GM20000 (cell line): ENCODE results near the gene ZEB2.

Experiments
- DNase-seq: peaks from one replicate; pipeline ENCODE4 v3.0.0; 2012; ENCODE audit warnings: low spot score
- CTCF ChIP-seq: IDR thresholded peaks from 2 replicates; pipeline ENCODE4 v1.5.1; 2012; ENCODE audit warnings: mild to moderate bottlenecking, control low read depth; ENCODE audit errors: extremely low read depth, missing control alignments

The ZEB2 gene

GRCh38 chr2:144493027-144493809 lies 26.7 kb downstream of the ZEB2 start:
- TF ChIP-seq CTCF = no peak

GRCh38 chr2:144490857-144491256 lies 29.1 kb downstream of the ZEB2 start:
- DNase-seq = no peak
- TF ChIP-seq CTCF = no peak

More at GRCh38 chr2:144493027-144493809, 26.7 kb downstream of the ZEB2 start:
- no peak for DNase-seq

GRCh38 chr2:144490017-144490416 lies 29.9 kb downstream of the ZEB2 start:
- no peak for DNase-seq
- no peak for TF ChIP-seq CTCF

- no peak for DNase-seq
- no peak for TF ChIP-seq CTCF
These were observed 30.5 kb downstream of the ZEB2 start for GRCh38 chr2:144489315-144489916.

- no peak for DNase-seq
- no peak for TF ChIP-seq CTCF
These were observed 35.5 kb downstream of the ZEB2 start for GRCh38 chr2:144484201-144484948.

- DNase-seq = no peak
- TF ChIP-seq CTCF = no peak
These were observed 38.3 kb downstream of the ZEB2 start for GRCh38 chr2:144481666-144482065.

DNA sequence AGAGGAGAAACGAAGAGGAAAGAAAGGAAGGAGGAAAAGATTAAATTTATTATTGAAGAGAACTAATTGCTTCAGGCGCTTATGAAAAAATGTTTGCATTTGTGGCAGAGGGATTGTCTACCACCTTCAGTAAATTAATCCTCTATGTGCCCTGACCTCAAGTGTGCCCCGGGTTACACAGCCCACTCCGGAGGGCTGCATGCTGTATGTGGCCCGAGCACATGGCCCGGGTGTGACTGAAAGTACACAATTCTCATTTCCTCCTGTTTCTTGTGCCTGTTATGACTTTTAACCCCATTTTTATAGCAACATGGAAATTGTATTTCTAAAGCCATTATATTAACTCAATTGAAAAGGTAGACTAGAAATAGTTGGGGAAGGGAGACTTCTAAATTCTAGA lies 38.8 kb downstream of the ZEB2 start:
- DNase-seq = no peak
- TF ChIP-seq CTCF = no peak
